Daoy (cell line): Measurements from ENCODE around the gene L3MBTL4. TPM values are rescaled to one million over a fixed set of nuclear protein-coding genes. Genes with fewer than 3 reads are reported as not detected.

Experiments
- DNase-seq: peaks from one replicate; pipeline ENCODE4 v3.0.0-alpha.2; 2015; ENCODE audit warnings: low read depth
- total RNA-seq: library from RNA; depleted of rRNA; stranded (reverse); fragments of >200 nt; shearing (Covaris generic); gene quantifications from 2 replicates; pipeline ENCODE4 v1.2.3, GENCODE V29; 2014

Gene L3MBTL4
- total RNA-seq, 1 experiment from 2014 or later, result 2.8 TPM

DNA sequence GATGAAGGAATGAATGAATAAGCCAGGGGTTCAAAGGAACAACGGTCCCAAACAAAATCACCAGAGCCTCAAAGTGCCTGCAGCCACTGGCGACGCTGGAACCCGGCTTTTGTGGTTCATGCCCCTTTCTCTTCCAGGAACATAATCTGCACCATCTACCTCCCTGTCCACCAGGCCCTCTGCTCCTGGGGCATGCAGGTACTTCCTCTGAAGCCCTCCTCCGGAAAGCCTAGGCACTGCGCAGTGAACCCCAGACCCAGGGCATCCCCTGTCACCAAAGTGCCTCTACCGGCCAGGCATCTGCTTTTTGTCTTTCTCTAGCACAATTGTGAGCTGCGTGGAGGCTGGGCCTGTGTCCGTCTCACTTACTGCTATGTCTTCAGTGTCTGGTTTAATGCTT is 420.8 kb downstream of the L3MBTL4 start:
- DNase-seq, result no peak

DNA sequence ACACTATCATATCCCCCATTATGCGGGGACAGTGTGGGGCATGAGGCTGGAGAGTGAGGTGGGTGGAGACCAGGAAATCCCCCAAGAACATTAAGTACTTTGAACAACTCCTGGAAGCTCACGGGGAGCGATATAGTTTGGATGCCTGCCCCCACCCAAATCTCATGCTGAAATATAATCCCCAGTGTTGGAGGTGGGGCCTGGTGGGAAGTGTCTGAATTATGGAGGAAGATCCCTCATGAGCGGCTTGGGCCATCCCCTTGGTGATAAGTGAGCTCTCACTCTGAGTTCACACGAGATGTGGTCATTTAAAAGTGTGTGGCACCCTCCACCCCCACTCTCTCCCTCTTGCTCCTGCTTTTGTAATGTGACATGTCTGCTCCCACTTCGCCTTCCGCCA is 422.3 kb downstream of the L3MBTL4 start:
- no peak for DNase-seq

- no peak for DNase-seq
Measured at GRCh38 chr18:5987249-5987648, 427.5 kb downstream of the L3MBTL4 start.

- DNase-seq, result no peak
Measured at GRCh38 chr18:5986257-5986931, 428.3 kb downstream of the L3MBTL4 start.

- no peak for DNase-seq
Measured at GRCh38 chr18:5984245-5984644, 430.5 kb downstream of the L3MBTL4 start.

DNA sequence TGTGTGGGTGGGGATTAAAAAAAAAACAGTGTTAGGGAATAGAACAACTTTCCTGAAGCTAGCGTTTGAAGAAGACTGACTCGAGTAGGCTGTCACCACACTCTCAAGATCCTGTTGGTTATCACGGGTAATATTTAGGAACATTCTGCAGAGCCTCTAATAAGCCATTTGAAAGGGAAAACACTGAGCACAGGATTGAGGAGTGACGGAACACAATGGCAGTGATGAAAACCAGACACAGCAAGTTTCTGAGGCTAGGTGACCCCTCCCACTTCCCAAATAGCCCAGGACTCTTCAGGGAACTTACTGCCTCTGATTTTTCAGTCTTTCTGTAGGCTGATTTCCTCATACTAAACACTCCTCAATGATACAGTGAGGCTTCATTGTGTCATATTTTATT is 431.2 kb downstream of the L3MBTL4 start:
- no peak for DNase-seq

GRCh38 chr18:5982332-5982731 is 432.4 kb downstream of the L3MBTL4 start:
- no peak for DNase-seq

DNA sequence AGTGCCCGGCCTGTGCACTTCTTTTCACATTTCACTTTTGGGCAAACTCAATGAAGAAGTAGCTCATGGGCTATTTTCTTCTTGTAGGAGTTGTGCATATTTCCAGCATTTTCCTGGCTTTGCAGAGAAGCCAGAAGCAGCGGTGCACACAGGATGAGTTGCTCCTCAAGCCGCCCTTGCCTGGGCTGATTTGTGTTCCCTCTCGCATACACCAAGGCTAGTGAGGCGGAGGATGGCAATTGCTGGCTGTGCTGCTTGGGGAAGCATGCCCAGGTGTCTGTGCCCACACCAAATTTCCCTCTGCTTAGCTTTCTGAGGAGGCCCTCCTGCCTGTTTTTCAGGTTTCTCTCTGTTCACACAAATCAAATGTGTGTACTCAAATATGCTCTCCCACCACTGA is 434.0 kb downstream of the L3MBTL4 start:
- no peak for DNase-seq

- DNase-seq, result no peak
Measured at GRCh38 chr18:5979971-5980457, 434.7 kb downstream of the L3MBTL4 start.

DNA sequence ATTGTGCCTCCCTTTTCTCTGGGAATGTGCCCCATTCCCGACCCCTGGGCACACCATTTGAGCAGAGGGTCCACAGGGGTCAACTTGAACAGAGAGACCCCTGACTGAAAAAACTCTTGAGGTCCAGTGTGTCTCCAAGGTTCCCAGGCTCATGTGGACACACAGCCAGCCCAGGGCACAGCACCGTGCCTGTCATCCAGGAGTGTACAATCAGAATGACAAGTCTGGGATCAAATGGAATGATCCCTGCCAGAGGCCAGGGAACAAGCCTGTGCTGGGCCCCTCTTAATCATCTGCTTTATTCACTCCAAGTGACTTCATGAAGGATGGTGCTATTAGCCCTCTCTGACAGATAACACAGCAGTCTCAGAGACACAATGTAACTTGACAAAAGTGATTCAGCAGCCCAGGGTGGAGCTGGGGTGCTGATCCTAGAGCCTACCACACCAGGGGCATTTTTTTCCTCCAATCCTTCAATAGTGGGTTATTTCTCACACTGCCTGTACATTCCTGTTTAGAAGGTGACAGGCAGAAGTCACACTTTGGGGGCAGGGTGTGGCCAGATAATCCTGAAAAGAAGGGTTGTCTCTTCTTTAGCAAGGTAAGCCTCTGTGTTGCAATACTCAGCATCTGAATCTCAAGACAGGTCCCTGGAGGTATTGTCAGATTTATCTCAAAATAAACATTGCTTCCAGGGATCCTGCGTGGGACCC is 435.4 kb downstream of the L3MBTL4 start:
- DNase-seq, result no peak

DNA sequence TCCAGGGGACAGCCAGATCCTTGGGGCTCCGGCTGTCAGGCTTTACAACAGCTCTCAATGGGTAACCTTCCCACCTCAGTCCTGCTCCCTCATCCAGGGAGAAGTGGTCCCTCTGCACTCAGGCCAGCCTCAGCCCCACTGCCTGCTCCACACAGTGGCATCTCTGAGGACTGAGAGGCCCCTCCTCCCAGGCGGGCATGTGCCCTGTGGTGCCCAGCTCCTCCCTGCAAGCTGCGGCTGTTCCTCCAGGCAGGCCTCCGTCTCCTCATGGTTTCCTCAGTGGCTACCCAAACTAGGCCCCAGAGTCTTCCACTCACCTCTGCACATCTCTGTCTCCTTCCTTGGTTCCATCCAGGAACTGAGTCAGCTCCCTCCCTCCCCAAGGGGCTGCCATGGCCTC is 437.7 kb downstream of the L3MBTL4 start:
- no peak for DNase-seq

GRCh38 chr18:5975111-5976002 is 439.4 kb downstream of the L3MBTL4 start:
- peak; percentile 39 for DNase-seq

DNA sequence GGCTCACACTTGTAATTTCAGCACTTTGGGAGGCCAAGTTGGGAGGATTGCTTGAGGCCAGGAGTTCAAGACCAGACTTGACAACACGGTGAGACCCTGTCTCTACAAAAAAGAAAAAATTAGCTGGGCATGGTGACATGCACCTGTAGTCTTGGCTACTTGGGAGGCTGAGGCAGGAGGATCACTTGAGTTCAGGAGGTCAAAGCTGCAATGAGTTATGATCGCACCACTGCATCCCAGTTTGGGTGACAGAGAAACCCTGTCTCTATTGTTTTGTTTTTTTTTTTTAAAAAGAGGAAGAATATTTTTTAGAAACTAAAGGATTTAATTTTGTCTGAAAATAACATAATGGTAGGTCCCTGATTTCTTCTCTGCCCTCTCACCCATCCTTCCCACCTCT is 440.0 kb downstream of the L3MBTL4 start:
- no peak for DNase-seq

DNA sequence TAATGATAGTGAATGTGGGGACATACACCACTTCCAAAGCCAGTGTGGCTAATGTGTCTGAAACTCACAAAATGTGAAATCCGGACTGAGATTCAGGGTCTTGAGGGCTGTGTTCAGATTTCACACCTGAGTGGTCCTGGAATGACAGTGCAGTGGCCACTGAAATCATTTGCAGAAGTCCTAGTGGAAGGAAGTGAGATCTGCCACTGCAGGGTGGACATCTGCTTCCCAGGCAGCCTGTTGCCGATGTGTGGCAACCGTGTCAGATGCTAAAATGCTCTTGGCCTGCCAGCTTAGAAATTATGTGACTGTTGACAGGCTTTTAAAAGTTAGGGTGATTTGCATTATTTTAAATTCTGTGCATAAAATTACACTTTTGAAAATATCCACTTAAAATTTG is 441.6 kb downstream of the L3MBTL4 start:
- DNase-seq, result no peak

DNA sequence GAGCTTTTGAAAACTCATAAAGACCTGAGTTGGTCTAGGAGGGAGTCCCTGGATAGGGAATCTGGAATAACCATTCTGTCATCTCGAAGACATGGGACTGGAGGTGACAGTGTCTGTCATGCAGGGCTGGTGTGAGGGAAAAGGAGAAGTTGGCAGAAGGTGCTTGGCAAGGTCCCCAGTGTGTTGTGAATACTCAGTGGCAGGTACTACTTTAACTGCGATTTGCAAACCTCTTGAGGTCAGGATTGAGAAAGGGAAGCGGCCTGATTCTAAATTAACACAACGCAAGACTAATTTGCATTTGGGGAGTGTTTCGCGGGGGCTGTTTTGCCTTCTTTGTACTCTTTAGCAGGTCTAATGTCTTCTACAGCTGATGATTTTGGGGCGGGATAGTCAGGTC is 442.4 kb downstream of the L3MBTL4 start:
- DNase-seq, result no peak

DNA sequence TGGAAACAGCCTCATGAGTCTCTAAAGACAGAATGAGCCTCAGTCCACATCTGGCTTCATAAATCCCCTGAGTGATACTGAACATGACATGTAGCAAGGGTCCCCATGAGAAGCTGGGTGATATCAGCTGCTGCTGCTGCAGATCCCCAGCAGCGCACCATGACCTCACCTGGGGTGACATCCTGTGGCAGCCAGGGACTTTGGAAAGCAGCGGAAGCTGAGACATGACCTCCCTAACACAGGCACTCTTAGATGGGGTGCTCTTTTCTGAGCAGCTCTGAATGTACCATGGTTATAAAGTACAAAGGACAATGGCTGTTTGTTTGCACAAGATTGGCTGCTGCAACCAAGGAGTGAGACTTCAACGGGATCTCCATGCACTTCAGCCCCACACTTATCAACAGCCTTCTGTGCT is 444.7 kb downstream of the L3MBTL4 start:
- DNase-seq, result no peak

- DNase-seq, result no peak
Measured at GRCh38 chr18:5969355-5969988, 445.2 kb downstream of the L3MBTL4 start.

GRCh38 chr18:5967666-5968065 is 447.0 kb downstream of the L3MBTL4 start:
- DNase-seq, result no peak

DNA sequence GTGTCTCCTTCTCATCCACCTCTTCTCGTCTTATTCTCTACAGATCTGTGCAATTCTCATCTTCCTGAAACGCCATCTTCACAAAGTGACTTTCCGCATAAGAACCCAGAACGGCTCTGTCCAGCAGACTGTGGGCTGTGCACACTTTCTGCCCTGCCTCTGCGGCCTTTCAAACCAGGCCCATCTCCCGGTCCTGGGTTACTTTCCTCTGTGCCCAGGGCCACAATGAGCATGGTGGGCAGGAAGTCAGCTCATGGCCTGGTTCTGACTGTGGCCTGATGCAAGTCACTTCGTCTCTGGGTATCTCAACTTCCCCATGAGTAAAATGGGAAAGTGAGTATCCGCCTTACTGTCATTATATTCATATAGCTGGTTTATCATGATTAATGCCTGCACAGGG is 447.7 kb downstream of the L3MBTL4 start:
- no peak for DNase-seq

- DNase-seq, result no peak
Measured at GRCh38 chr18:5966514-5966913, 448.2 kb downstream of the L3MBTL4 start.

- no peak for DNase-seq
Measured at GRCh38 chr18:5964996-5965395, 449.7 kb downstream of the L3MBTL4 start.

DNA sequence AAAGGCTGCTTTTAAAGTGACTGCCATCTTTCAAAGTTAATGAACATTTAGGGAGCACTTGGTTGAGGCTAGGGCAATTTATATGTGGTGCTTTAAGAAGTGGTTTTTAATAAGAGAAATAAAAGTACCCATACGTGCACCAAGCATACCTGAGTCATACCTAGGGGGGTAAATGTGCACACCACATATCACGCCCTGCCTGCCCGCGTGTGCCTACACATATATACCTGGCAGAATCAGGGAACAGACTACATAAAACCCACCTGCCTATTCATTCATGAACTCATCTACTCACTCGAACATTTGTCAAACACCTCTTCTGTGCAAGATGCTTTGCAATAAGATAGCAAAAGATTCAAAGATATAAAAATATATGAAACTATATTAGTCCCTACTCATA is 450.1 kb downstream of the L3MBTL4 start:
- no peak for DNase-seq
